ENCODE results near the gene SYNGR2. TPM values are rescaled to one million over a fixed set of nuclear protein-coding genes. Genes with fewer than 3 reads are reported as not detected.

The SYNGR2 gene
- total RNA-seq, 1 donor, result 3.3 TPM

- TF ChIP-seq CTCF (IDR thresholded peaks at IDR 0.05; ENCODE audit: extremely low read depth, low read depth, low read length), result no peak
- Histone ChIP-seq H2AFZ (ENCODE audit: low read length) (no peak overlapping the region), H3K27me3 (ENCODE audit: insufficient read depth, low read length) (no peaks in the 10 kb centered on the region), H4K20me1 (ENCODE audit: insufficient read depth, low read length) (no peaks in the 10 kb centered on the region), H3K4me1 (ENCODE audit: insufficient read depth, low read length) (no peaks in the 10 kb centered on the region), H3K27ac (ENCODE audit: low read depth, low read length) (no peak overlapping the region), H3K79me2 (ENCODE audit: insufficient read depth, low read length) (no peaks in the 10 kb centered on the region), H3K36me3 (ENCODE audit: insufficient read depth, low read length) (peaks cover 12% of the 10 kb centered on the region), H3K4me2 (ENCODE audit: insufficient read depth, low read length) (no peak overlapping the region), H3K4me3 (ENCODE audit: insufficient read depth, low read length) (no peak overlapping the region), H3K9me3 (ENCODE audit: low read depth, low read length) (no peaks in the 10 kb centered on the region)
- DNase-seq (ENCODE audit: insufficient read length, low spot score, missing footprints), result no peak
Measured at GRCh38 chr17:78200451-78200850, 32.1 kb downstream of the SYNGR2 start.

- Histone ChIP-seq H3K27ac (ENCODE audit: low read depth, low read length) (no peak overlapping the region), H3K79me2 (ENCODE audit: insufficient read depth, low read length) (no peaks in the 10 kb centered on the region), H4K20me1 (ENCODE audit: insufficient read depth, low read length) (no peaks in the 10 kb centered on the region), H3K4me3 (ENCODE audit: insufficient read depth, low read length) (no peak overlapping the region), H3K4me2 (ENCODE audit: insufficient read depth, low read length) (no peak overlapping the region), H3K27me3 (ENCODE audit: insufficient read depth, low read length) (no peaks in the 10 kb centered on the region), H3K9me3 (ENCODE audit: low read depth, low read length) (no peaks in the 10 kb centered on the region), H2AFZ (ENCODE audit: low read length) (no peak overlapping the region), H3K4me1 (ENCODE audit: insufficient read depth, low read length) (no peaks in the 10 kb centered on the region), H3K36me3 (ENCODE audit: insufficient read depth, low read length) (peaks cover 4% of the 10 kb centered on the region)
- no peak for TF ChIP-seq CTCF (IDR thresholded peaks at IDR 0.05; ENCODE audit: extremely low read depth, low read depth, low read length)
- DNase-seq (ENCODE audit: insufficient read length, low spot score, missing footprints), result no peak
Measured at GRCh38 chr17:78202666-78203065, 34.3 kb downstream of the SYNGR2 start.

GRCh38 chr17:78204387-78205123 is 36.2 kb downstream of the SYNGR2 start:
- DNase-seq (ENCODE audit: insufficient read length, low spot score, missing footprints), result peak; percentile 34
- TF ChIP-seq CTCF (IDR thresholded peaks at IDR 0.05; ENCODE audit: extremely low read depth, low read depth, low read length), result no peak

GRCh38 chr17:78205124-78205775 is 36.9 kb downstream of the SYNGR2 start:
- H3K9me3 ChIP-seq (ENCODE audit: low read depth, low read length), result no peaks in the 10 kb centered on the region
- no peak overlapping the region for H3K27ac ChIP-seq (ENCODE audit: low read depth, low read length)
- no peak overlapping the region for H2AFZ ChIP-seq (ENCODE audit: low read length)
- H3K4me1 ChIP-seq (ENCODE audit: insufficient read depth, low read length), result no peaks in the 10 kb centered on the region
- no peak overlapping the region for H3K4me3 ChIP-seq (ENCODE audit: insufficient read depth, low read length)
- DNase-seq (ENCODE audit: insufficient read length, low spot score, missing footprints), result peak; percentile 55
- H4K20me1 ChIP-seq (ENCODE audit: insufficient read depth, low read length), result no peaks in the 10 kb centered on the region
- no peaks in the 10 kb centered on the region for H3K27me3 ChIP-seq (ENCODE audit: insufficient read depth, low read length)
- no peaks in the 10 kb centered on the region for H3K79me2 ChIP-seq (ENCODE audit: insufficient read depth, low read length)
- no peaks in the 10 kb centered on the region for H3K36me3 ChIP-seq (ENCODE audit: insufficient read depth, low read length)
- H3K4me2 ChIP-seq (ENCODE audit: insufficient read depth, low read length), result no peak overlapping the region
- TF ChIP-seq CTCF (IDR thresholded peaks at IDR 0.05; ENCODE audit: extremely low read depth, low read depth, low read length), result no peak

More at GRCh38 chr17:78204387-78205123, 36.2 kb downstream of the SYNGR2 start:
- Histone ChIP-seq H3K27me3 (ENCODE audit: insufficient read depth, low read length) (no peaks in the 10 kb centered on the region), H2AFZ (ENCODE audit: low read length) (no peak overlapping the region), H3K4me1 (ENCODE audit: insufficient read depth, low read length) (no peaks in the 10 kb centered on the region), H3K36me3 (ENCODE audit: insufficient read depth, low read length) (no peaks in the 10 kb centered on the region), H3K27ac (ENCODE audit: low read depth, low read length) (no peak overlapping the region), H4K20me1 (ENCODE audit: insufficient read depth, low read length) (no peaks in the 10 kb centered on the region), H3K9me3 (ENCODE audit: low read depth, low read length) (no peaks in the 10 kb centered on the region), H3K4me2 (ENCODE audit: insufficient read depth, low read length) (no peak overlapping the region), H3K4me3 (ENCODE audit: insufficient read depth, low read length) (no peak overlapping the region), H3K79me2 (ENCODE audit: insufficient read depth, low read length) (no peaks in the 10 kb centered on the region)
